Naive thymus-derived CD8-positive, alpha-beta T cell (primary cell): ENCODE measurements around the gene PRMT5. TPM values are rescaled to one million over a fixed set of nuclear protein-coding genes. Genes with fewer than 3 reads are reported as not detected.
"Not testable (repeated sequence)": the region's sequence is repeated elsewhere in the genome, so short reads cannot be mapped to it uniquely, and the experiment has no call there.

Experiments used
- ATAC-seq, 2 donors: fragments of 150-1000 bp; cut with Tn5 transposase in 1 of 2; sonication (Bioruptor Pico), chemical (Tn5 transposase) in 1 of 2; 1 replicate in 1 of 2; 2 replicates in 1 of 2; pipeline ENCODE4 v1.10.0; 2021; ENCODE audit warnings: mild to moderate bottlenecking in 2 of 2, moderate library complexity in 2 of 2
- POLR2A ChIA-PET: fragments of 350-600 bp; sonication (Branson Sonifier 250); formaldehyde crosslinking; loops from one replicate; lab custom pipeline; 2021; ENCODE audit warnings: antibody characterized with exemption; lab: Charles Lee
- DNase-seq, 10 donors: peaks; one replicate each; pipeline versions ENCODE4 v3.0.0 to v3.0.0-alpha.2; 2020 to 2022
- H3K27ac Mint-ChIP-seq, 10 donors: one replicate each; pipeline ENCODE4 v1.8.0; 2020 to 2022; ENCODE audit warnings: mild to moderate bottlenecking in 10 of 10, mixed read lengths in 10 of 10, moderate library complexity in 4 of 10, inconsistent platforms in 1 of 10
- H3K27me3 Mint-ChIP-seq, 5 donors: one replicate each; pipeline ENCODE4 v1.8.0; 2021 to 2022; ENCODE audit warnings: mixed read lengths in 5 of 5
- H3K36me3 Mint-ChIP-seq, 3 donors: one replicate each; pipeline ENCODE4 v1.8.0; 2020 to 2022; ENCODE audit warnings: mixed read lengths in 3 of 3, mild to moderate bottlenecking in 2 of 3, inconsistent platforms in 1 of 3
- H3K4me1 Mint-ChIP-seq, 4 donors: one replicate each; pipeline ENCODE4 v1.8.0; 2021 to 2022; ENCODE audit warnings: mixed read lengths in 4 of 4
- H3K4me3 Mint-ChIP-seq, 10 donors: one replicate each; pipeline ENCODE4 v1.8.0; 2020 to 2022; ENCODE audit warnings: mild to moderate bottlenecking in 10 of 10, mixed read lengths in 10 of 10, moderate library complexity in 6 of 10, inconsistent platforms in 1 of 10
- H3K9me3 Mint-ChIP-seq, 9 donors: one replicate each; pipeline ENCODE4 v1.8.0; 2020 to 2022; ENCODE audit warnings: mixed read lengths in 9 of 9, mild to moderate bottlenecking in 3 of 9, inconsistent platforms in 1 of 9, moderate library complexity in 1 of 9
- polyA plus RNA-seq, 3 donors: library from polyadenylated mRNA; unstranded; fragments of 300-500 nt; fragmentation: Illumina TruSeq; gene quantifications; one replicate each; pipeline ENCODE4 v1.2.3, GENCODE V29; 2021
- total RNA-seq, 8 experiments: library from RNA in 2 of 8; stranded (reverse) in 2 of 8; gene quantifications; one replicate each; pipeline ENCODE4 v1.2.3 and lab custom pipeline; 2021 to 2026

Gene PRMT5
- total and polyA plus RNA-seq, 5 experiments from 2014 or later = 37.7 to 67.3 (median 42.4) TPM

GRCh38 chr14:22965916-22966782 is 37.0 kb upstream of the PRMT5 start:
- not testable (repeated sequence) for H3K9me3 Mint-ChIP-seq, DNase-seq, ATAC-seq, H3K4me1 Mint-ChIP-seq, H3K27me3 Mint-ChIP-seq, H3K36me3 Mint-ChIP-seq, H3K27ac Mint-ChIP-seq, H3K4me3 Mint-ChIP-seq
- POLR2A ChIA-PET = interaction anchor here (0.7 kb wide), 2 partner anchors 18 to 445 kb away, joined by 3 to 4 read pairs; no protein-coding TSS in a partner anchor

GRCh38 chr14:22962061-22962676 is 33.0 kb upstream of the PRMT5 start:
- Mint-ChIP-seq H3K27ac (no peak overlapping the region), H3K36me3 (no peaks in the 10 kb centered on the region), H3K27me3 (no peaks in the 10 kb centered on the region), H3K9me3 (no peaks in the 10 kb centered on the region), H3K4me3 (no peak overlapping the region), H3K4me1 (peaks cover 0 to 6% (median under 1%) of the 10 kb centered on the region in 4 donors)
- DNase-seq = no peak
- POLR2A ChIA-PET = no interaction called here
- ATAC-seq = no peak

GRCh38 chr14:22955702-22956569 is 26.8 kb upstream of the PRMT5 start:
- ATAC-seq = no peak
- H3K27me3 Mint-ChIP-seq = no peaks in the 10 kb centered on the region
- peaks cover 0 to 20% (median 0%) of the 10 kb centered on the region in 3 donors for H3K36me3 Mint-ChIP-seq
- H3K9me3 Mint-ChIP-seq = no peaks in the 10 kb centered on the region
- H3K4me3 Mint-ChIP-seq = peak overlapping the region; percentile 81 to 95 (median 92)
- H3K27ac Mint-ChIP-seq = peak overlapping the region; percentile 79 to 96 (median 92)
- peaks cover 12 to 21% (median 19%) of the 10 kb centered on the region in 4 donors for H3K4me1 Mint-ChIP-seq
- POLR2A ChIA-PET = interaction anchor here (0.6 to 3.8 kb wide), 14 partner anchors 9 to 386 kb away, joined by 3 to 14 read pairs (median 4); partner anchors contain the start of genes ACIN1, AJUBA, C14orf119 and OXA1L
- peak in 1 of 10 donors; percentile 5 for DNase-seq

GRCh38 chr14:22952418-22952817 is 23.2 kb upstream of the PRMT5 start:
- Mint-ChIP-seq H3K9me3 (no peaks in the 10 kb centered on the region), H3K4me3 (no peak overlapping the region), H3K27ac (peak overlapping the region in 4 of 10 donors; percentile 0 to 73 (median 22)), H3K4me1 (peaks cover 12 to 20% (median 17%) of the 10 kb centered on the region in 4 donors), H3K36me3 (peaks cover 0 to 40% (median 1%) of the 10 kb centered on the region in 3 donors), H3K27me3 (no peaks in the 10 kb centered on the region)
- ATAC-seq (no peak), DNase-seq (no peak)
- POLR2A ChIA-PET = no interaction called here

GRCh38 chr14:22951795-22952194 is 22.6 kb upstream of the PRMT5 start:
- POLR2A ChIA-PET, H3K9me3 Mint-ChIP-seq, DNase-seq, H3K27me3 Mint-ChIP-seq, H3K4me3 Mint-ChIP-seq, ATAC-seq: not testable (repeated sequence)
- Mint-ChIP-seq H3K27ac (peak overlapping the region in 3 of 10 donors; percentile 0 to 1 (median 1)), H3K4me1 (peaks cover 12 to 17% (median 16%) of the 10 kb centered on the region in 4 donors), H3K36me3 (peaks cover 0 to 47% (median 1%) of the 10 kb centered on the region in 3 donors)

GRCh38 chr14:22945642-22946041 is 16.5 kb upstream of the PRMT5 start:
- Mint-ChIP-seq H3K9me3 (no peaks in the 10 kb centered on the region), H3K36me3 (peaks cover 0 to 49% (median 1%) of the 10 kb centered on the region in 3 donors), H3K27ac (no peak overlapping the region), H3K27me3 (no peaks in the 10 kb centered on the region), H3K4me3 (no peak overlapping the region), H3K4me1 (peaks cover 0 to 1% (median 0%) of the 10 kb centered on the region in 4 donors)
- ATAC-seq (no peak), DNase-seq (no peak)
- POLR2A ChIA-PET = interaction anchor here (0.9 kb wide), 1 partner anchor 11 kb away, joined by 3 read pairs; the partner anchor contains the start of gene HAUS4

GRCh38 chr14:22939684-22940083 is 10.5 kb upstream of the PRMT5 start:
- Mint-ChIP-seq H3K27ac (peak overlapping the region in 1 of 10 donors; percentile 76), H3K4me3 (no peak overlapping the region), H3K9me3 (no peaks in the 10 kb centered on the region), H3K27me3 (no peaks in the 10 kb centered on the region), H3K36me3 (peaks cover 0 to 14% (median 0%) of the 10 kb centered on the region in 3 donors), H3K4me1 (peaks cover 0 to 2% (median 0%) of the 10 kb centered on the region in 4 donors)
- POLR2A ChIA-PET = interaction anchor here (0.6 to 1.0 kb wide), 3 partner anchors 41 to 1408 kb away, joined by 3 to 6 read pairs (median 4); no protein-coding TSS in a partner anchor
- ATAC-seq (no peak), DNase-seq (no peak)

- H3K4me1 Mint-ChIP-seq = peaks cover 3 to 10% (median 6%) of the 10 kb centered on the region in 4 donors
- DNase-seq (no peak), ATAC-seq (no peak)
- no peak overlapping the region for H3K4me3 Mint-ChIP-seq
- POLR2A ChIA-PET = interaction anchor here (0.6 kb wide), 1 partner anchor 415 kb away, joined by 3 read pairs; no protein-coding TSS in a partner anchor
- no peaks in the 10 kb centered on the region for H3K9me3 Mint-ChIP-seq
- H3K36me3 Mint-ChIP-seq = no peaks in the 10 kb centered on the region
- H3K27me3 Mint-ChIP-seq = no peaks in the 10 kb centered on the region
- H3K27ac Mint-ChIP-seq = no peak overlapping the region
Measured at GRCh38 chr14:22935156-22935555, 6.0 kb upstream of the PRMT5 start.

- Mint-ChIP-seq H3K4me3 (peak overlapping the region in 1 of 10 donors; percentile 39), H3K9me3 (no peaks in the 10 kb centered on the region), H3K27me3 (no peaks in the 10 kb centered on the region), H3K36me3 (peaks cover 0 to 2% (median 0%) of the 10 kb centered on the region in 3 donors), H3K4me1 (peaks cover 5 to 11% (median 7%) of the 10 kb centered on the region in 4 donors), H3K27ac (peak overlapping the region in 6 of 10 donors; percentile 3 to 68 (median 19))
- ATAC-seq = no peak
- POLR2A ChIA-PET = interaction anchor here (0.6 kb wide), 1 partner anchor 230 kb away, joined by 3 read pairs; no protein-coding TSS in a partner anchor
- no peak for DNase-seq
Measured at GRCh38 chr14:22932146-22932545, 3.0 kb upstream of the PRMT5 start.

- H3K9me3 Mint-ChIP-seq = no peaks in the 10 kb centered on the region
- peaks cover 7 to 15% (median 10%) of the 10 kb centered on the region in 4 donors for H3K4me1 Mint-ChIP-seq
- no peaks in the 10 kb centered on the region for H3K27me3 Mint-ChIP-seq
- no peak overlapping the region for H3K27ac Mint-ChIP-seq
- POLR2A ChIA-PET = interaction anchor here (0.6 to 3.7 kb wide), 14 partner anchors 11 to 1010 kb away, joined by 3 to 55 read pairs (median 4); partner anchors contain the start of genes AJUBA, HAUS4, LRP10 and PABPN1
- H3K36me3 Mint-ChIP-seq = peaks cover 0 to 20% (median 6%) of the 10 kb centered on the region in 3 donors
- H3K4me3 Mint-ChIP-seq = no peak overlapping the region
- ATAC-seq (peak in 1 of 2 donors; percentile 10), DNase-seq (no peak)
Measured at GRCh38 chr14:22929961-22930364, 787 bp upstream of the PRMT5 start.

- no peaks in the 10 kb centered on the region for H3K9me3 Mint-ChIP-seq
- ATAC-seq = no peak
- H3K4me3 Mint-ChIP-seq = no peak overlapping the region
- peaks cover 7 to 15% (median 9%) of the 10 kb centered on the region in 4 donors for H3K4me1 Mint-ChIP-seq
- H3K27me3 Mint-ChIP-seq = no peaks in the 10 kb centered on the region
- POLR2A ChIA-PET = interaction anchor here (0.6 to 3.7 kb wide), 14 partner anchors 10 to 1205 kb away, joined by 3 to 55 read pairs (median 4); partner anchors contain the start of genes AJUBA, HAUS4, LRP10 and PABPN1
- DNase-seq = no peak
- H3K27ac Mint-ChIP-seq = no peak overlapping the region
- H3K36me3 Mint-ChIP-seq = peaks cover 0 to 34% (median 15%) of the 10 kb centered on the region in 3 donors
Measured at GRCh38 chr14:22928237-22929103, 706 bp downstream of the PRMT5 start.
